Ectodermal cell (in vitro differentiated cells): ENCODE results near the gene HOXA3.

Experiments used
- H3K27ac ChIP-seq: 2 replicates; pipeline ENCODE4 v1.7.0; 2013; ENCODE audit warnings: mild to moderate bottlenecking, low read depth, low read length; ENCODE audit not compliant: insufficient read depth, poor library complexity, severe bottlenecking
- H3K27me3 ChIP-seq: 2 replicates; pipeline ENCODE4 v1.7.0; 2013; ENCODE audit warnings: mild to moderate bottlenecking, low read length; ENCODE audit not compliant: insufficient read depth, control insufficient read depth, poor library complexity, severe bottlenecking
- H3K36me3 ChIP-seq: one replicate; pipeline ENCODE4 v1.7.0; 2013; ENCODE audit warnings: low read length; ENCODE audit not compliant: control insufficient read depth, insufficient read depth
- H3K4me1 ChIP-seq: one replicate; pipeline ENCODE4 v1.7.0; 2013; ENCODE audit warnings: low read length; ENCODE audit not compliant: control insufficient read depth, insufficient read depth
- H3K4me3 ChIP-seq: 2 replicates; pipeline ENCODE4 v1.7.0; 2013; ENCODE audit warnings: low read depth, low read length, control low read depth; ENCODE audit not compliant: insufficient read depth
- H3K9me3 ChIP-seq: 2 replicates; pipeline ENCODE4 v1.7.0; 2013; ENCODE audit warnings: mild to moderate bottlenecking, low read length, moderate library complexity; ENCODE audit not compliant: control insufficient read depth
- WGBS, 2 experiments: methylation state at CpG; one replicate each; pipeline ENCODE4 v1.1.7; 2013; ENCODE audit warnings: missing lambda C conversion rate in 2 of 2; 5-methylcytosine and 5-hydroxymethylcytosine counted together

Gene HOXA3

DNA sequence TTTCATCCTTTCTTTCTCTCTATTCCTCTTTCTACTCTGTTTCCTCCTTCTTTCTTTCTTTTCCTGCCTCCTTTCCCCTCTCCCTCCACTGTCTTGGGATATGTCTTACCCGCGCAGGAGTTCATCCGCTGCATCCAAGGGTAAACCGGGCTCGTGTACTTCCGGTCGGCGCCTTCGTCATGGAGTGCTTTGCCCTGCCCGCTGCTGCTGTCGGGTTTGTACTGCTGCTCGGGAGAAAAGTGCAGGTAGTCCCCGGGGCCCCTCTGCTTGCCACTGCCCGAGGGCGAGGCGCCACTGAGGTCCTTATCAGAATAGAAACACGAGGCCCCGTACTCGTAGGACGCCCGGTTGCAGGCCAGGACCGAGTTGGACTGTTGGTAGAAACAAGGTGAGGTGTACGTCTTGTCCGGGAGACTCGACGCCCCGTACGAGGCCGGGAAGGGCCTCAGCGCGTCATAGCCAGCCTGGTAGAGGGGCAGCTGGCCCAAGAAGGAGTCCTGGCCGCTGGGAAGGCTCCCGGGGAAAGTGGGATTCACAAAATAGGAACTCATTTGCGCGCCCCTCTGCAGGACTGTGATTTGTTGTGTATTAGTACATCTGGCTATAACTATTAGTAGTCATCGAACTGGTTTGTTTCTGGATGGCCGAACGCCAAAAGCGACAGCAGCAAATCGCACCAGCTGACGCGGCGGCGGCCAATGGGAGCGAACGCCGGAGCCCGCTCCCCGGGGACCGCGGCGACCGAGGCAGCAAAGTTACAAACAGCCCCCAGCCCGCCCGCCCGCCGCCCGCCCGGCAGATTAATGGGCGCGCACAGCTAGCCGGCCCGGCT is 5.0 kb downstream of the HOXA3 start, which contains the start of gene HOXA6:
TSS of gene HOXA6 (minus strand) at position 576 of the 832 bp plus-strand sequence. CDS start at position 551, 25 bp downstream.
- Histone ChIP-seq H3K27me3 (peaks cover 100% of the 10 kb centered on the region), H3K4me1 (peaks cover 5% of the 10 kb centered on the region), H3K9me3 (no peaks in the 10 kb centered on the region), H3K4me3 (no peak within 1 kb of the TSS), H3K27ac (no peak within 1 kb of the TSS), H3K36me3 (no peaks in the 10 kb centered on the region)
- 20% methylated on average over 63 of the region's 63 CpGs for WGBS, 2 experiments

DNA sequence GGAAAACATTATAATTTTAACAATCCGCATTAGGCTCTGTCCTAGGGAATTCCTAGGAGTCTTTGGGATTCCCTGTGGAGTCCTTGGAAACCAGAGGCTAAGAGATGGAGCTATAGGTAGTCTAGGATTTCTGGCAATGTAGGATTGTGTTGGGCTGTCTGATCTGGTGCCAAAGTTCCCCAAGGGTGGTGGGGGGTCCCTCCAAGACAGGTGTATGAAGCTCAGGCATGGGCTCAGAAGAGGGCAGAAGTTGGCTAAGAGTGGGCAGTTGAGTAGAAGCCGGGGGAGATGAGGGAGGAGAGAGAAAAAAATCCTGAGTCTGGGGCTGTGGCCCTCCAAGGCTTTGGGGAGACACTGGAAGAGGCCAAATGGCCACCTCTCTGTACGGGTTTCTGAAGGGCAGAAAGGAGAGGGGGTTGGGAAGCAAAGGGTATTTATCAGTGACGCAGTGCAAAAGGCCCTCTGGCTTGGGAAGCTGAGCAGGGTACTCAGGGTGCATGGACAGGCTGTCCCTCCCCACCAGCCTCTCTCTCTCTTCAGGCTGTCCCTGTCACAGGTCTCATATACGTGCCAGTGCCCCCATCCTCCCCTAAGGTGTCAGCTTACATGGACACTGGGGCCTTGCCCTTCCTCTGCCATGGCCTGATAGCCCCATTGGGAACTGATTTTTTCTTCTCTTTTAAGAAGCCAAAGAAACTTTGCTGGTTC is 5.7 kb downstream of the HOXA3 start:
- H3K4me1 ChIP-seq = peaks cover 9% of the 10 kb centered on the region
- 53 to 55% methylated on average over 5 of the region's 5 CpGs for WGBS, 2 experiments
- no peaks in the 10 kb centered on the region for H3K36me3 ChIP-seq
- no peak overlapping the region for H3K4me3 ChIP-seq
- H3K27me3 ChIP-seq = peaks cover 100% of the 10 kb centered on the region
- no peaks in the 10 kb centered on the region for H3K9me3 ChIP-seq
- no peak overlapping the region for H3K27ac ChIP-seq

DNA sequence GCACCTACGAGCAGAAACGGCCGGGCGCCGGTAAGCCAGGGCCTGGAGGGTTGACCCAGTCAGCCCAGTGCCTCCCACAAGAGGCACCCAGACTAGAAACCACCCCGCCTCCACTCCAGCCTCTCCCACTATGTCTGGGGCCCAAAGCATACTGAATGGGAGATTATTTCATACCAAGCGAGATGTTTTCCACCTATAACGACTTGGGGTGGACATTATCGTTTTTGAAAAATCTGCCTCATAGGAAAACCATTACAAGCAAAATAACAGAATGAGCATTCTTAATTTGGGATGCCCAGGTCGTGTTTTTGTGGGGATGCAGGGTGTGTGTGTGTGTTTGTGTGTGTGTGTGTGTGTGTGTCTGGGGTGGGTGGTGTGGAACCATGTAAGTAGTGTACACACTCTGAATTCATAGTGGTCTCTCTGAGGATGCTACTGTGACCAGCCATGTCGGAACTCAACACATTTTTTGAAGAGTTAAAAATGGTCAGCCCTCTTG is 6.4 kb downstream of the HOXA3 start:
- Histone ChIP-seq H3K4me3 (no peak overlapping the region), H3K9me3 (no peaks in the 10 kb centered on the region), H3K27me3 (peaks cover 100% of the 10 kb centered on the region), H3K4me1 (peaks cover 4% of the 10 kb centered on the region), H3K36me3 (no peaks in the 10 kb centered on the region), H3K27ac (no peak overlapping the region)
- WGBS, 2 experiments = 68 to 75% methylated on average over 11 of the region's 11 CpGs

DNA sequence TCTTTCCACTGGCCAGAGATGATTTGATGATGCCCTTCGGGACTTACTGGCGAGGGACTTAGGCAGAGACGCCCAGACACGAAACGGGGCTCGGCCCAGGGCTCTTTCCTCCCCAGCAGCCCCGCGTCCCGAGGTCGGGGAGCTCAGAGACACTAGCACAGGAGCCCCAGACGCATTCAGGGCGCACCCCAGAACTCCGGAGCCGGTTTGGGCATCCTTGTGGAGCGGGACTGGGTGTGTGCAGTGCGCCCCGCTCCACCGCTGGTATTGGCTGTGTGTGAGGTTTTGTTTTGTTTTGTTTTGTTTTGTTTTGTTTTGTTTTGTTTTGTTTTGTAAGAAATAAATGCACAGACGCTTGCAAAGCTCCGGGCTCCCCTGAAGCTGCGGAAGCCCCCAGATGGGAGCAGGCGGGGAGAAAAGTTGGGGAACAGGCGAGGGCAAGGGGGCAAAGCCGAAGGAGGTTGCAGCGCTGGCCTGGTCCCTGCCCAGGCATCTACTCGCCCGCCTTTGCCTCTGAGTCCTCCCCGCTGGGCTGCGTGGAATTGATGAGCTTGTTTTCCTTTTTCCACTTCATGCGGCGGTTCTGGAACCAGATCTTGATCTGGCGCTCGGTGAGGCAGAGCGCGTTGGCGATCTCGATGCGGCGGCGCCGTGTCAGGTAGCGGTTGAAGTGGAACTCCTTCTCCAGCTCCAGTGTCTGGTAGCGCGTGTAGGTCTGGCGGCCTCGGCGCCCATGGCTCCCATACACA is 7.0 kb downstream of the HOXA3 start:
- Histone ChIP-seq H3K4me3 (no peak overlapping the region), H3K27ac (no peak overlapping the region), H3K9me3 (no peaks in the 10 kb centered on the region), H3K36me3 (no peaks in the 10 kb centered on the region), H3K4me1 (peaks cover 4% of the 10 kb centered on the region), H3K27me3 (peaks cover 100% of the 10 kb centered on the region)
- WGBS, 2 experiments = 64 to 71% methylated on average over 47 of the region's 47 CpGs

- no peak overlapping the region for H3K4me3 ChIP-seq
- H3K9me3 ChIP-seq = no peaks in the 10 kb centered on the region
- H3K36me3 ChIP-seq = no peaks in the 10 kb centered on the region
- peaks cover 4% of the 10 kb centered on the region for H3K4me1 ChIP-seq
- 27 to 28% methylated on average over 31 of the region's 31 CpGs for WGBS, 2 experiments
- peaks cover 100% of the 10 kb centered on the region for H3K27me3 ChIP-seq
- H3K27ac ChIP-seq = no peak overlapping the region
Observed at GRCh38 chr7:27144781-27145164, 7.6 kb downstream of the HOXA3 start.

- no peaks in the 10 kb centered on the region for H3K36me3 ChIP-seq
- peaks cover 100% of the 10 kb centered on the region for H3K27me3 ChIP-seq
- 43 to 52% methylated on average over 36 to 40 of the region's 40 CpGs for whole genome bisulfite sequencing, 2 experiments
- no peak overlapping the region for H3K4me3 ChIP-seq
- H3K9me3 ChIP-seq = no peaks in the 10 kb centered on the region
- peaks cover 4% of the 10 kb centered on the region for H3K4me1 ChIP-seq
- H3K27ac ChIP-seq = no peak overlapping the region
Observed at GRCh38 chr7:27143950-27144780, 8.2 kb downstream of the HOXA3 start.

GRCh38 chr7:27143023-27143949 is 9.1 kb downstream of the HOXA3 start, which contains the start of gene HOXA5:
Gene HOXA5 (minus strand): TSS chr7:27143681. CDS start chr7:27143607, 74 bp downstream.
- 1% methylated on average over 86 of the region's 86 CpGs for whole genome bisulfite sequencing, 2 experiments
- Histone ChIP-seq H3K27ac (no peak within 1 kb of the TSS), H3K4me1 (peaks cover 4% of the 10 kb centered on the region), H3K9me3 (no peaks in the 10 kb centered on the region), H3K36me3 (no peaks in the 10 kb centered on the region), H3K4me3 (peak within 1 kb of the TSS; percentile 39), H3K27me3 (peaks cover 100% of the 10 kb centered on the region)

GRCh38 chr7:27142580-27143022 is 9.8 kb downstream of the HOXA3 start:
- 2 to 3% methylated on average over 28 to 29 of the region's 29 CpGs for WGBS, 2 experiments
- H3K36me3 ChIP-seq = no peaks in the 10 kb centered on the region
- peaks cover 100% of the 10 kb centered on the region for H3K27me3 ChIP-seq
- no peak overlapping the region for H3K4me3 ChIP-seq
- H3K9me3 ChIP-seq = no peaks in the 10 kb centered on the region
- H3K4me1 ChIP-seq = peaks cover 4% of the 10 kb centered on the region
- H3K27ac ChIP-seq = no peak overlapping the region
